Choroid plexus epithelial cell (primary cell): ENCODE results near the gene TBATA.

ENCODE experiments used
- DNase-seq: peaks from one replicate; pipeline ENCODE4 v3.0.0-alpha.2; 2010; ENCODE audit warnings: low read depth
- H3K4me3 ChIP-seq: 2 replicates; pipeline ENCODE4 v1.5.1; 2011; ENCODE audit warnings: low read depth, mild to moderate bottlenecking, control low read depth, low read length, moderate library complexity
- TF ChIP-seq, protein P1 (sequence below): conservative IDR thresholded peaks from 2 replicates; pipeline ENCODE4 v1.5.1; 2011; ENCODE audit warnings: low read depth, mild to moderate bottlenecking, control low read depth, inconsistent platforms, low read length, moderate library complexity

TBATA gene

GRCh38 chr10:70830164-70830563, 45.0 kb upstream of the TBATA start:
- TF ChIP-seq, protein P1, sequence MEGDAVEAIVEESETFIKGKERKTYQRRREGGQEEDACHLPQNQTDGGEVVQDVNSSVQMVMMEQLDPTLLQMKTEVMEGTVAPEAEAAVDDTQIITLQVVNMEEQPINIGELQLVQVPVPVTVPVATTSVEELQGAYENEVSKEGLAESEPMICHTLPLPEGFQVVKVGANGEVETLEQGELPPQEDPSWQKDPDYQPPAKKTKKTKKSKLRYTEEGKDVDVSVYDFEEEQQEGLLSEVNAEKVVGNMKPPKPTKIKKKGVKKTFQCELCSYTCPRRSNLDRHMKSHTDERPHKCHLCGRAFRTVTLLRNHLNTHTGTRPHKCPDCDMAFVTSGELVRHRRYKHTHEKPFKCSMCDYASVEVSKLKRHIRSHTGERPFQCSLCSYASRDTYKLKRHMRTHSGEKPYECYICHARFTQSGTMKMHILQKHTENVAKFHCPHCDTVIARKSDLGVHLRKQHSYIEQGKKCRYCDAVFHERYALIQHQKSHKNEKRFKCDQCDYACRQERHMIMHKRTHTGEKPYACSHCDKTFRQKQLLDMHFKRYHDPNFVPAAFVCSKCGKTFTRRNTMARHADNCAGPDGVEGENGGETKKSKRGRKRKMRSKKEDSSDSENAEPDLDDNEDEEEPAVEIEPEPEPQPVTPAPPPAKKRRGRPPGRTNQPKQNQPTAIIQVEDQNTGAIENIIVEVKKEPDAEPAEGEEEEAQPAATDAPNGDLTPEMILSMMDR = no peak
- no peak overlapping the region for H3K4me3 ChIP-seq
- no peak for DNase-seq

DNA sequence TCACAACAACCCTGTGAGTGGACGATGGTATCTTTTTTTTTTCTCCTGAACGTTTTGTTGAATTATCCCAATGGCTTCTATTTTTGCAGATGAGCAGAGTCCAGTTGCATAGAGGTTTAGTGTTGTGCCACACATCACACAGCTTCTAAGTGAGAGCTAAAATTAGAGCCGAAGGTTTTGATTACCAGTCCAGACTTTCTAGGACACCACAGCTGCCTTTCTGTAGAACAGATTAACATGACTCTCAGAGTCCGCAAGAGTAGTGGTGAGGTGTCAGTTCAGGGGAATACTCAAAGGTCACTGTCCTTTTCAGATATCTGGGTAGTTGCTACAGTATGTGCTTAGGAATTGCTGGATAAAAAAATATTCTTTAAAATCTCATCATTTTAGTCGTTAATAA, 44.4 kb upstream of the TBATA start:
- no peak for DNase-seq
- TF ChIP-seq, protein P1 = no peak
- no peak overlapping the region for H3K4me3 ChIP-seq

DNA sequence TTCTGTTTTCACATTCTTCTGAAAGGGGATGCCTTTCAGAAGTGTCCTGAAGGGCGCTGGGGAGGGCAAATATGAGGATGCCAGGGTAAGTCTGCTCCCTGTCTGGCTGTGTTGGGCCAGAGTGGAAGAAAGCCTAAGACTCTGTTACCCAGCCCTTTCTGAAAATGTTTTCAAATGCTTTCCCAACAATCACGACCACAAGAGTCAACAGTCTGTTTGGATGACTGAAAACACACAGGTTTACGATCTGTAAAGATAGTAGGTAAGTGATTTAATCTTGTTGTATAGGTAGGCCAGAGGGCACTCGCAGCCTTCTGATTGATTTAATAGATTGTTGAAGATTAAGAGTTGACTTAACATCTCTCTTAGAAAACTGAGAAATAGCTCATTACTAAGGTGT, 43.7 kb upstream of the TBATA start:
- TF ChIP-seq, protein P1 = no peak
- H3K4me3 ChIP-seq = no peak overlapping the region
- no peak for DNase-seq

GRCh38 chr10:70827086-70827757, 42.0 kb upstream of the TBATA start:
- no peak for DNase-seq

GRCh38 chr10:70822076-70822820, 37.1 kb upstream of the TBATA start:
- TF ChIP-seq, protein P1 = no peak
- no peak for DNase-seq
- no peak overlapping the region for H3K4me3 ChIP-seq

More at GRCh38 chr10:70827086-70827757, 42.0 kb upstream of the TBATA start:
- TF ChIP-seq, protein P1 = no peak
- no peak overlapping the region for H3K4me3 ChIP-seq

DNA sequence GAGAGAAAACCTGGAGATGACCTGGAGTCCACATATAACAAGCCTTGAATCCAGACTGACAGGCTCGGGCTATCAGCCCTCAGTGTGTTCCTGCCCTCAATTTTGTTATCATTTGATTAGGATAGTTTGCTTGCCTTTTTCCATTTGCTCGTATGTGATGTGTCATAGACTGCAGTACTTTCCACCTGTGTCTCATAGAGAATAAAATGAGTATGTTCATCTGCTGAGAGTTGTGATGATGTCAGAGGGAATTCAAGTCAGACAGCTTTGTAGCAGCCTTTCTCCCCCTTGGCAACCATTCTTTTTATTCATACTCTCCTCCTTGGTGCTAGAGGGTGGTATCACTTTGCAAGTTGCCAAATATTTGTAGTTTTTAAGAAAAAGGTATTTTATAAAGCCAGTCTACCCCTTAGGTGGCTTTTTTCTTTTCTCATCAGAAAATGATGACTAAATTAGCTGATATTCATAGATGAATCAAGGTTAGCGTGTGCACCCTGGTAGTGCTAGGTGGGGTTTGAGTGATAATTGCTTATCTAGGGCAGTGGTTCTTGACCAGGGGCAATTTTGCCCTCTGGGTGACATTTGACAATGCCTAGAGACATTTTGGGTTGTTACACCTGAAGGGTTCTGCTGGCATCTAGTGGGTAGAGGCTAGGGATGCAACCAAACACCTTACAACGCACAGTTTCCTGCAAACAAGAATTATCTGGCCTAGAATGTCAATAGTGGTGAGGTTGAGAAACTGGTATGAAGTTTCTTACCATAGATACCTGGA, 36.0 kb upstream of the TBATA start:
- no peak overlapping the region for H3K4me3 ChIP-seq
- no peak for DNase-seq
- TF ChIP-seq, protein P1 = no peak
